ENCODE data around the gene GTF3C2.
A peak's percentile ranks its signal among the peaks of the same experiment; 100 is the strongest.

GRCh38 chr2:27370026-27370815, 13.7 kb upstream of the GTF3C2 start, which contains the start of the genes EIF2B4 and SNX17:
- TF ChIP-seq CTCF (IDR thresholded peaks at IDR 0.05) (peak; percentile 97), REST (IDR thresholded peaks at IDR 0.05; ENCODE audit: insufficient read depth in 1 of 2, low read depth in 2 of 2, low read length in 1 of 2) (peak in 1 of 2 experiments; percentile 49; a peak in 1 of 4 replicates), POLR2AphosphoS5 (IDR thresholded peaks at IDR 0.05; ENCODE audit: low read depth, low read length) (peak; percentile 87; the same call in 1 of the 2 replicates)

Data from Panc1 (cell line).